CD14-positive monocyte (primary cell): ENCODE data around the gene CANX. TPM values are rescaled to one million over a fixed set of nuclear protein-coding genes. Genes with fewer than 3 reads are reported as not detected.

Experiments
- DNase-seq, 3 donors: peaks; one replicate each; pipeline ENCODE4 v3.0.0-alpha.2; 2011 to 2022
- H2AFZ ChIP-seq: 2 replicates; pipeline ENCODE4 v1.6.0; 2012; ENCODE audit warnings: mild to moderate bottlenecking, low read depth, low read length, inconsistent platforms; ENCODE audit not compliant: insufficient read depth, poor library complexity, severe bottlenecking
- H3K27ac ChIP-seq, 2 donors: 1 replicate in 1 of 2; 2 replicates in 1 of 2; pipeline ENCODE4 v1.5.1; 2012 to 2013; ENCODE audit warnings: low read length in 2 of 2, control low read depth in 1 of 2, inconsistent platforms in 1 of 2, low read depth in 1 of 2, mild to moderate bottlenecking in 1 of 2
- H3K27me3 ChIP-seq, 2 donors: one replicate each; pipeline versions ENCODE4 v1.6.0 to v1.6.1; 2011 to 2013; ENCODE audit warnings: low read length in 2 of 2; ENCODE audit not compliant: control insufficient read depth in 2 of 2, insufficient read depth in 2 of 2
- H3K36me3 ChIP-seq, 2 donors: replicated peaks in 1 of 2; 1 replicate in 1 of 2; 2 replicates in 1 of 2; pipeline versions ENCODE4 v1.5.1 to v1.6.1; 2012 to 2013; ENCODE audit warnings: low read length in 2 of 2, control low read depth in 1 of 2, inconsistent platforms in 1 of 2, mild to moderate bottlenecking in 1 of 2; ENCODE audit not compliant: insufficient read depth in 2 of 2, control insufficient read depth in 1 of 2
- H3K4me1 ChIP-seq, 2 donors: 1 replicate in 1 of 2; 2 replicates in 1 of 2; pipeline versions ENCODE4 v1.5.1 to v1.6.1; 2012 to 2013; ENCODE audit warnings: low read length in 2 of 2, control low read depth in 1 of 2, inconsistent platforms in 1 of 2, mild to moderate bottlenecking in 1 of 2, moderate library complexity in 1 of 2; ENCODE audit not compliant: insufficient read depth in 2 of 2, control insufficient read depth in 1 of 2
- H3K4me2 ChIP-seq: replicated peaks from 2 replicates; pipeline ENCODE3; 2012; ENCODE audit warnings: low read length, moderate library complexity, mild to moderate bottlenecking; ENCODE audit not compliant: poor library complexity, severe bottlenecking; ENCODE audit errors: extremely low read depth
- H3K4me3 ChIP-seq, 3 experiments: fragments of 200-600 bp in 1 of 3; sonication (generic) in 1 of 3; replicated peaks in 1 of 3; 1 replicate in 2 of 3; 2 replicates in 1 of 3; pipeline ENCODE4 v1.5.1; 2011 to 2013; ENCODE audit warnings: low read length in 3 of 3, mild to moderate bottlenecking in 3 of 3, control low read depth in 2 of 3, low read depth in 2 of 3, inconsistent platforms in 1 of 3, moderate library complexity in 1 of 3
- H3K79me2 ChIP-seq: 2 replicates; pipeline ENCODE4 v1.6.0; 2012; ENCODE audit warnings: mild to moderate bottlenecking, control low read depth, inconsistent platforms, low read length, moderate library complexity; ENCODE audit not compliant: insufficient read depth
- H3K9ac ChIP-seq: 2 replicates; pipeline ENCODE4 v1.6.0; 2017; ENCODE audit warnings: low read length, mild to moderate bottlenecking; ENCODE audit not compliant: insufficient read depth, poor library complexity, severe bottlenecking
- H3K9me3 ChIP-seq, 2 donors: replicated peaks in 1 of 2; 1 replicate in 1 of 2; 2 replicates in 1 of 2; pipeline versions ENCODE4 v1.5.1 to v1.6.1; 2012 to 2013; ENCODE audit warnings: low read length in 2 of 2, control low read depth in 1 of 2; ENCODE audit not compliant: control insufficient read depth in 1 of 2, insufficient read depth in 1 of 2
- H4K20me1 ChIP-seq: 2 replicates; pipeline ENCODE4 v1.6.0; 2012; ENCODE audit warnings: mild to moderate bottlenecking, low read length, control low read depth, moderate library complexity; ENCODE audit not compliant: insufficient read depth
- H3K27ac Mint-ChIP-seq, 7 donors: one replicate each; pipeline ENCODE4 v1.8.0; 2020; ENCODE audit warnings: mild to moderate bottlenecking in 7 of 7, mixed read lengths in 7 of 7, moderate library complexity in 6 of 7, inconsistent platforms in 2 of 7
- H3K27me3 Mint-ChIP-seq, 3 donors: one replicate each; pipeline ENCODE4 v1.8.0; 2021 to 2022; ENCODE audit warnings: low read depth in 3 of 3, mild to moderate bottlenecking in 3 of 3, mixed read lengths in 3 of 3, moderate library complexity in 3 of 3, inconsistent platforms in 1 of 3
- H3K36me3 Mint-ChIP-seq, 2 donors: one replicate each; pipeline ENCODE4 v1.8.0; 2020; ENCODE audit warnings: mixed read lengths in 2 of 2, inconsistent platforms in 1 of 2, mild to moderate bottlenecking in 1 of 2
- H3K4me1 Mint-ChIP-seq: one replicate; pipeline ENCODE4 v1.8.0; 2020; ENCODE audit warnings: mild to moderate bottlenecking, mixed read lengths
- H3K4me3 Mint-ChIP-seq, 2 donors: one replicate each; pipeline ENCODE4 v1.8.0; 2020; ENCODE audit warnings: mild to moderate bottlenecking in 2 of 2, mixed read lengths in 2 of 2, moderate library complexity in 1 of 2
- H3K9me3 Mint-ChIP-seq, 7 donors: one replicate each; pipeline ENCODE4 v1.8.0; 2020 to 2022; ENCODE audit warnings: mixed read lengths in 7 of 7, mild to moderate bottlenecking in 6 of 7, moderate library complexity in 6 of 7, inconsistent platforms in 2 of 7
- WGBS: methylation state at CpG from one replicate; pipeline ENCODE4 v1.1.5; 2013; ENCODE audit warnings: missing lambda C conversion rate; ENCODE audit not compliant: insufficient coverage; 5-methylcytosine and 5-hydroxymethylcytosine counted together
- intact Hi-C, 2 donors: fragments of 100-400 bp; cut with micrococcal nuclease; formaldehyde crosslinking; loops; one replicate each; pipeline versions ENCODE4 v1.15.0 to v1.15.1; 2023
- polyA plus RNA-seq, 3 donors: library from polyadenylated mRNA; depleted of rRNA in 1 of 3; unstranded in 2 of 3; stranded (reverse) in 1 of 3; fragments of 300-500 nt in 2 of 3; fragments of >200 nt in 1 of 3; fragmentation: Illumina TruSeq in 2 of 3; gene quantifications; 1 replicate in 2 of 3; 2 replicates in 1 of 3; pipeline ENCODE4 v1.2.3, GENCODE V29; 2012 to 2021
- TF ChIP-seq, protein P1 (sequence below): fragments of 200-600 bp; IDR thresholded peaks from one replicate; pipeline ENCODE4 v1.8.0; 2022; ENCODE audit warnings: antibody characterized with exemption, mild to moderate bottlenecking

Gene CANX
- polyA plus RNA-seq, 3 donors = 78.1 to 368 (median 259) TPM

DNA sequence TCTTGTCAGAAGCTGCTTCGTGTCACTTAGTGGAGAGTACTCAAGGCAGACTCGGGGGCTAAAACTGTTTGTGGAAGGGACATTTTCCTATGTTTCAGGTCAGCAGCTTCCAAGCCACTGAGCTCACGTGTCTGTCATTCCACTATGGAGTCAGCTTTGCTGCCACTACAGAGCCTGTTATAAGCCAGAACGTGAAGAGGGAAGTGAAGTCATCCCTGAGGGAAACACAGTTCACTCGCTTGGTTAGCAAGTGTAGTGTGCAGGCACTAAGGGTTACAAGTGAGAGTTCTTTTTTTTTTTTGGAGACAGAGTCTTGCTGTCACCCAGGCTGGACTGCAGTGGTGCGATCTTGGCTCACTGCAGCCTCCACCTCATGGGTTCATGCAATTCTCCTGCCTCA is 70.5 kb downstream of the CANX start:
- Histone ChIP-seq H3K9ac (no peak overlapping the region), H3K36me3 (peaks cover 44 to 74% of the 10 kb centered on the region in 2 donors), H3K4me1 (peaks cover 79 to 91% of the 10 kb centered on the region in 2 donors), H3K27me3 (no peaks in the 10 kb centered on the region), H3K79me2 (peaks cover 91% of the 10 kb centered on the region), H4K20me1 (peaks cover 95% of the 10 kb centered on the region), H3K4me3 (no peak overlapping the region), H2AFZ (no peak overlapping the region), H3K27ac (peak overlapping the region; percentile 37 to 62), H3K9me3 (no peaks in the 10 kb centered on the region), H3K4me2 (no peak overlapping the region)
- peaks cover 86% of the 10 kb centered on the region for H3K4me1 Mint-ChIP-seq
- peak overlapping the region; percentile 75 to 93 (median 85) for H3K27ac Mint-ChIP-seq
- H3K4me3 Mint-ChIP-seq = no peak overlapping the region
- H3K36me3 Mint-ChIP-seq = peaks cover 74 to 86% of the 10 kb centered on the region in 2 donors
- WGBS = 46% methylated on average over 5 of the region's 6 CpGs
- TF ChIP-seq, protein P1, sequence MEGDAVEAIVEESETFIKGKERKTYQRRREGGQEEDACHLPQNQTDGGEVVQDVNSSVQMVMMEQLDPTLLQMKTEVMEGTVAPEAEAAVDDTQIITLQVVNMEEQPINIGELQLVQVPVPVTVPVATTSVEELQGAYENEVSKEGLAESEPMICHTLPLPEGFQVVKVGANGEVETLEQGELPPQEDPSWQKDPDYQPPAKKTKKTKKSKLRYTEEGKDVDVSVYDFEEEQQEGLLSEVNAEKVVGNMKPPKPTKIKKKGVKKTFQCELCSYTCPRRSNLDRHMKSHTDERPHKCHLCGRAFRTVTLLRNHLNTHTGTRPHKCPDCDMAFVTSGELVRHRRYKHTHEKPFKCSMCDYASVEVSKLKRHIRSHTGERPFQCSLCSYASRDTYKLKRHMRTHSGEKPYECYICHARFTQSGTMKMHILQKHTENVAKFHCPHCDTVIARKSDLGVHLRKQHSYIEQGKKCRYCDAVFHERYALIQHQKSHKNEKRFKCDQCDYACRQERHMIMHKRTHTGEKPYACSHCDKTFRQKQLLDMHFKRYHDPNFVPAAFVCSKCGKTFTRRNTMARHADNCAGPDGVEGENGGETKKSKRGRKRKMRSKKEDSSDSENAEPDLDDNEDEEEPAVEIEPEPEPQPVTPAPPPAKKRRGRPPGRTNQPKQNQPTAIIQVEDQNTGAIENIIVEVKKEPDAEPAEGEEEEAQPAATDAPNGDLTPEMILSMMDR = no peak
- intact Hi-C loops = no loop called here
- peak in 2 of 3 donors; percentile 46 to 67 for DNase-seq
- H3K27me3 Mint-ChIP-seq = peaks cover 0 to 2% (median 0%) of the 10 kb centered on the region in 3 donors
- H3K9me3 Mint-ChIP-seq = no peaks in the 10 kb centered on the region

GRCh38 chr5:179769796-179770195 is 71.0 kb downstream of the CANX start:
- H3K27ac ChIP-seq = peak overlapping the region; percentile 37 to 62
- no peaks in the 10 kb centered on the region for H3K9me3 ChIP-seq
- H3K4me3 Mint-ChIP-seq = no peak overlapping the region
- no peak overlapping the region for H2AFZ ChIP-seq
- 37% methylated on average over 3 of the region's 5 CpGs for whole genome bisulfite sequencing
- peaks cover 0 to 2% (median 0%) of the 10 kb centered on the region in 3 donors for H3K27me3 Mint-ChIP-seq
- peaks cover 95% of the 10 kb centered on the region for H4K20me1 ChIP-seq
- peak overlapping the region; percentile 75 to 93 (median 85) for H3K27ac Mint-ChIP-seq
- peaks cover 76 to 93% of the 10 kb centered on the region in 2 donors for H3K4me1 ChIP-seq
- no peak overlapping the region for H3K4me3 ChIP-seq
- TF ChIP-seq, protein P1 = no peak
- H3K4me1 Mint-ChIP-seq = peaks cover 84% of the 10 kb centered on the region
- intact Hi-C loops = no loop called here
- peaks cover 48 to 79% of the 10 kb centered on the region in 2 donors for H3K36me3 ChIP-seq
- no peaks in the 10 kb centered on the region for H3K27me3 ChIP-seq
- peak in 2 of 3 donors; percentile 58 to 76 for DNase-seq
- no peak overlapping the region for H3K9ac ChIP-seq
- H3K79me2 ChIP-seq = peaks cover 91% of the 10 kb centered on the region
- no peak overlapping the region for H3K4me2 ChIP-seq
- H3K9me3 Mint-ChIP-seq = no peaks in the 10 kb centered on the region
- H3K36me3 Mint-ChIP-seq = peaks cover 77 to 88% of the 10 kb centered on the region in 2 donors
